Adipose tissue (tissue), 3 donors: ENCODE measurements around the gene ARHGAP24. TPM values are rescaled to one million over a fixed set of nuclear protein-coding genes. Genes with fewer than 3 reads are reported as not detected.

Source experiments
- H3K27ac ChIP-seq: one replicate; pipeline ENCODE4 v1.5.1; 2013; ENCODE audit warnings: low read depth, low read length
- WGBS, 3 donors: extraction: QIAGEN DNeasy Blood & Tissue Kit; methylation state at CpG; one replicate each; pipeline ENCODE4 v1.1.7; 2013; 5-methylcytosine and 5-hydroxymethylcytosine counted together
- polyA plus RNA-seq, 3 donors: library from polyadenylated mRNA; stranded (reverse); fragments of 200-250 nt; gene quantifications; one replicate each; pipeline ENCODE4 v1.2.3, GENCODE V29; 2013
- donor health status: healthy with polysubstance abuse.
- donor health status: Bipolar disorder and iron deficiency.
- donor health status: healthy.

Gene ARHGAP24
- polyA plus RNA-seq, 3 donors = 7.9 to 10.3 (median 8.5) TPM

- no peak overlapping the region for H3K27ac ChIP-seq
- 72 to 96% (median 84%) methylated on average over 3 of the region's 3 CpGs for WGBS, 3 donors
Observed at GRCh38 chr4:85669204-85669603, 194.3 kb downstream of the ARHGAP24 start.

GRCh38 chr4:85669992-85670548 lies 195.1 kb downstream of the ARHGAP24 start:
- WGBS, 3 donors = 31 to 89% (median 81%) methylated on average over 3 of the region's 3 CpGs
- no peak overlapping the region for H3K27ac ChIP-seq

GRCh38 chr4:85671120-85671519 lies 196.2 kb downstream of the ARHGAP24 start:
- WGBS, 3 donors = 90 to 97% (median 93%) methylated on average over 2 of the region's 2 CpGs

GRCh38 chr4:85672116-85672515 lies 197.2 kb downstream of the ARHGAP24 start:
- no peak overlapping the region for H3K27ac ChIP-seq
- 24 to 76% (median 30%) methylated on average over 3 of the region's 3 CpGs for WGBS, 3 donors

More at GRCh38 chr4:85671120-85671519, 196.2 kb downstream of the ARHGAP24 start:
- no peak overlapping the region for H3K27ac ChIP-seq

GRCh38 chr4:85672959-85673358 lies 198.0 kb downstream of the ARHGAP24 start:
- 41 to 74% (median 46%) methylated on average over 3 of the region's 3 CpGs for WGBS, 3 donors
- no peak overlapping the region for H3K27ac ChIP-seq

- no peak overlapping the region for H3K27ac ChIP-seq
- WGBS, 3 donors = 92 to 98% (median 96%) methylated on average over 2 of the region's 2 CpGs
Observed at GRCh38 chr4:85673540-85673939, 198.6 kb downstream of the ARHGAP24 start.

GRCh38 chr4:85675076-85676049 lies 200.4 kb downstream of the ARHGAP24 start:
- no peak overlapping the region for H3K27ac ChIP-seq
- WGBS, 3 donors = 84 to 89% (median 88%) methylated on average over 7 of the region's 7 CpGs

- 80 to 94% (median 91%) methylated on average over 1 of the region's 1 CpG for WGBS, 3 donors
- H3K27ac ChIP-seq = no peak overlapping the region
Observed at GRCh38 chr4:85676050-85676425, 201.1 kb downstream of the ARHGAP24 start.

- 38 to 53% (median 45%) methylated on average over 5 of the region's 5 CpGs for WGBS, 3 donors
- H3K27ac ChIP-seq = no peak overlapping the region
Observed at GRCh38 chr4:85676850-85677590, 202.1 kb downstream of the ARHGAP24 start.

GRCh38 chr4:85681221-85681657 lies 206.3 kb downstream of the ARHGAP24 start:
- 6 to 43% (median 16%) methylated on average over 2 of the region's 2 CpGs for WGBS, 3 donors
- no peak overlapping the region for H3K27ac ChIP-seq

GRCh38 chr4:85681921-85682320 lies 207.0 kb downstream of the ARHGAP24 start:
- H3K27ac ChIP-seq = no peak overlapping the region
- 93 to 95% (median 95%) methylated on average over 3 of the region's 3 CpGs for WGBS, 3 donors

- 75 to 76% (median 76%) methylated on average over 1 of the region's 1 CpG for WGBS, 3 donors
- no peak overlapping the region for H3K27ac ChIP-seq
Observed at GRCh38 chr4:85682391-85682790, 207.4 kb downstream of the ARHGAP24 start.

- WGBS, 3 donors = 92 to 97% (median 95%) methylated on average over 1 of the region's 1 CpG
- H3K27ac ChIP-seq = no peak overlapping the region
Observed at GRCh38 chr4:85684676-85685075, 209.7 kb downstream of the ARHGAP24 start.

- no peak overlapping the region for H3K27ac ChIP-seq
- WGBS, 3 donors = 82 to 91% (median 90%) methylated on average over 4 of the region's 4 CpGs
Observed at GRCh38 chr4:85686398-85686797, 211.4 kb downstream of the ARHGAP24 start.

GRCh38 chr4:85688055-85688740 lies 213.2 kb downstream of the ARHGAP24 start:
- no peak overlapping the region for H3K27ac ChIP-seq
- 88 to 96% (median 90%) methylated on average over 6 of the region's 6 CpGs for WGBS, 3 donors

- WGBS, 3 donors = 97 to 98% (median 97%) methylated on average over 2 of the region's 2 CpGs
- H3K27ac ChIP-seq = no peak overlapping the region
Observed at GRCh38 chr4:85696661-85697060, 221.7 kb downstream of the ARHGAP24 start.

GRCh38 chr4:85697854-85698253 lies 222.9 kb downstream of the ARHGAP24 start:
- H3K27ac ChIP-seq = no peak overlapping the region

GRCh38 chr4:85700362-85700761 lies 225.4 kb downstream of the ARHGAP24 start:
- H3K27ac ChIP-seq = no peak overlapping the region
- WGBS, 3 donors = 48 to 91% (median 70%) methylated on average over 3 of the region's 3 CpGs
